Activated CD4-positive, alpha-beta T cell treated with anti-CD3 and anti-CD28 coated beads, Interleukin-2, amount 50 U/mL, for 16 hours (primary cell): Measurements from ENCODE around the gene KCNQ1.

Experiments used
- DNase-seq: peaks from one replicate; pipeline ENCODE4 v3.0.0-alpha.2; 2020

KCNQ1 gene

GRCh38 chr11:2586087-2586792 is 141.4 kb downstream of the KCNQ1 start:
- DNase-seq, result no peak

GRCh38 chr11:2586793-2587131 is 142.0 kb downstream of the KCNQ1 start:
- DNase-seq, result no peak

DNA sequence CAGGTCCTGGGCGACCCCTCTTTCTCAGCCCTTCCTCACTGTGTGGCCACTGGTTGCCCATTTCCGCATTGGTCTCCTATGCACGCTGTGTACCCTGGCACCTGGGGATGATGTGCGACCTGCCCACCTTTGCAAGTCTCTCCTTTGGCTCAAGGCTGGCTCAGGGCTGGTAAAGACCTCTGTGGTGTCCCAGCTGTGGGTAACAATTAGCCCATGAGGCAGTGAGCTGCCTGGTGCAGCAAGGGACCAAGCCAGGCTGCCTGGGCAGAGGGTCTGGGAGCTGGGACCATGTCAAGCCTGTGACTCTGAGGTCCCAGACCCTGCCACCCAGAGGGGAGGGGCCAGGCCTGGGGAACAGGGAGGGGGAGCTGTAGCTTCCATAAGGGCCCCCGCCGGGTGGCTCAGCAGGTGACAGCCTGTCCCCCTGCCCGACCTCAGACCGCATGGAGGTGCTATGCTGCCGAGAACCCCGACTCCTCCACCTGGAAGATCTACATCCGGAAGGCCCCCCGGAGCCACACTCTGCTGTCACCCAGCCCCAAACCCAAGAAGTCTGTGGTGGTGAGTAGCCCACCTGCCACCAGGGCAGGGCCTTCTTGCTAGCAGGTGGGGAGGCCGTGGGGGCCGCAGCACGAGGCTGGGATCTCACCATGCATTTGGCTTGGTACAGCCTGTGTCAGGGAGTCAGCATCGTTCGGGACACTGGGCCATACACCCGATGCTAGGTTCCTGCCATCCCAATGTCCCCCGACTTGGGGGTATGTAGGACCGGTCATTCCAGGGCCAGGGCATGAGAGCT is 142.5 kb downstream of the KCNQ1 start:
- DNase-seq, result no peak

GRCh38 chr11:2587976-2588748 is 143.4 kb downstream of the KCNQ1 start:
- DNase-seq, result no peak

- no peak for DNase-seq
These were observed 144.2 kb downstream of the KCNQ1 start for GRCh38 chr11:2588809-2589537.

DNA sequence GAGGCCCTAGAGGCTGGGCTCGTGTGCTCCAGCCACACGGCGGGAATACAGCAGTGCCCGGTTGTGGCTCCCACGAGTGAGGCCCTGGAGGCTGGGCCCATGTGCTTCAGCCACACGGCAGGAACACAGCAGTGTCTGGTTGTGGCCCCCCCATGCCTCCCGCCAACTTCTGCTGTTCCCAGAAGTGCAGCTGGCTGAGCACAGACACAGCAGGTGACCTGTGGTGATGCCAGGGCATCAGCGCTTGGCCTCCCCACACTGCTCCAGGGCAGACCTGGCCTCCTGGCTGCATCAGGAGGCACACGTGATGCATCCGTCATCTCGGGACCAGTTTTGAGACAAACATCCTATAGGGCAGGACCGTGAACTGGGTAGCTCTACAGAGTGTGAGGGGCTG is 144.7 kb downstream of the KCNQ1 start:
- DNase-seq, result no peak

DNA sequence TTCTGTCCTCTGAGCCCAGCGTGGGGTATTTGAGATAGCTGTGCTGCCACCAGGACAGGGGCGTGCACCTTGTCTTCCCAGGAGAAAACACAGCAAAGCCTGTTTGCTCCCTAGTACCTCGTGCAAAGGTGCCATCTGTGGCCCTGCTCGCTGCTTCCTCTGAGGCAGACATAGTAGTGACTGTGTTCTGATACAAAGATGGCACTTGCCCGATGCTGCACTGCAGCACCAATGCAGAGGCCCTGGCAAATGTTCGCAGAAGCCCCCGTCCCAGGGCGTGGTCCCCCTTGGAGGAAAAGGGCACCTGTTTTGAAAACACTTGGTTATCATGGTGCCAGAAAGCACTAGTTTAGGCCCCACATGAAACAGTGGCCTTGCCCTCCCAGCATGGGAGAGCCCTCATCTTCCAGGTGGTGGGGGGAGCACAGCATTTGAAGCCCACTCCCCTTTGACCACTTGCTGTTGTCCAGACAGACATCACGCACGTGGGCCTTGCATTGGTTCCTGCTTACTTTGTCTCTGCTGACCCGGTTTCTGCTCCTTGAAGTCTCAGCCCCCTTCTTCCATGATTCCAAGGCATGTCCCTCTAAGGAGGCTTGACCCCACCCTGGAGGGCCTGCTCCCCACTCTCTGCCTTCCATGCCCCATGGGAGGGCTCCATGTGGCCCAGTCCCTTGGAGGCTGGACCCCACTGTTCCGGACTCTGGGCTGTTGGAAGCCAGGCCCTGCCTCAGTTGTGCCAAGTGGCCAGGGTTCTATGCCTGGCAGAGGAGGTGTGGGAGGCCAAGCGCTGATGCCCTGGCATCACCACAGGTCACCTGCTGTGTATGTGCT is 145.5 kb downstream of the KCNQ1 start:
- DNase-seq, result no peak

GRCh38 chr11:2590965-2591754 is 146.4 kb downstream of the KCNQ1 start:
- DNase-seq, result no peak

DNA sequence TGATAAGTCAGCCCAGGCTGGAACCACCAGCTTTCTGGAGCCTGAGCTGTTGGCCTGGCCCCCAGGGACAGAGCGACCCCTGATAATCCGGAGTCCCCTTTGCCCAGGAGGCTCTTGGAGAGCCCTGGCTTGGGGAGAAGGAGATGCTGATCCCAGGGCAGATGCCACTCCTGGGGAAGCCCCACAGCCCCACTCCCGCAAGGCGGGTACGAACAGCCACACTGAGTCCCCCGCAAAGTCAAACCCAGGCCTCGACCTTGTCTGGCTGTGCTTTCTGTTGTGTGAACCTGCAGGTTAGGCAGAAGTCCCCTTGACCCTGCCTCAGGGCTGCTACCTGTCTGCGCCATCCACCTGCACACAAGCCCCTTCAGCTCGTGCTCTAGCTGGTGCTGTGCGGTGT is 147.0 kb downstream of the KCNQ1 start:
- no peak for DNase-seq

- DNase-seq, result no peak
These were observed 148.0 kb downstream of the KCNQ1 start for GRCh38 chr11:2592559-2593392.

DNA sequence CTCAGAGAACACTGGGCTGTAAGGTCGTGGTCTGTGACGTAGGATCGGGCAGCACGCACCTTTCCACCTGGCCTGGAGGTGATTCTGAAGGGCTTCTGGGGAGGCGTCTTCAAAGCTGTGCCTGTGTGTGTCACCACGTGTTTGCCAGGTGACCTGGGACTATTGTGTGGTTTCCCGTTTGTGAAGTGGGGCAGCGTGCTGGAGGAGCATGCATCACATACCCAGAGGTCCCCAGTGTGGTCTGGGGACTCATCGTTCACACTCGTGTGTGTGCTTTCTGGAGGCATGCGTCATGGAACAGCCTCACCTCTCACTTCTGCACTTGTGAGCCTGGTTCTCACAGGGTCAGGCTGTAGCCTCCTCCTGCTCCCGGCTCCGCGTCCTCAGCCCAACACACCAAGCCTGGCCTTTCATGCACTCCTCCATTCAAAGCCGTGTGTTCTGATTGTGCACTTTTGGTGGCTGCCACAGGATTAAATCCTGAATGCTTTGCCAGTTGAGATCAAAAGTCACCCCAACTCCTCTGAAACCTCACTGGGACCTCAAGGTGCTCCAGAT is 148.7 kb downstream of the KCNQ1 start:
- no peak for DNase-seq

DNA sequence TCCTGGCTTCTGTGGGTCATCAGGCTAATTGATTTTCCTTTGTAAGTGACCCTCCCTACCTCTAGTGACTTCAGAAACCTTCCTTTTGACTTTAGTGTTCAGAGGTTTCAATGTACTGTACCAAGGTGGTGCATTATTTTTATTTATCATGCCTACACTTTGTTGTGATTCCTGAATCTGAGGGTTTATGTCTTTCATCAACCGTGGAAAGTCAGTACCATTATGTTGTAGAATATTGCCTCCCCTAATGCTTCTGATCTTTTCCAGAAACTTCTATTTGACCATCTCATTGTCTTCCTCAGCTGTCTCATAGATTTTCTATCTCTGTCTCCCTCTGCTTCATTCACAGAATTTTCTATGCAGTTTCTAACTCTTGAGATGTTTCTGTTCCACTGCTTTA is 149.5 kb downstream of the KCNQ1 start:
- DNase-seq, result no peak

DNA sequence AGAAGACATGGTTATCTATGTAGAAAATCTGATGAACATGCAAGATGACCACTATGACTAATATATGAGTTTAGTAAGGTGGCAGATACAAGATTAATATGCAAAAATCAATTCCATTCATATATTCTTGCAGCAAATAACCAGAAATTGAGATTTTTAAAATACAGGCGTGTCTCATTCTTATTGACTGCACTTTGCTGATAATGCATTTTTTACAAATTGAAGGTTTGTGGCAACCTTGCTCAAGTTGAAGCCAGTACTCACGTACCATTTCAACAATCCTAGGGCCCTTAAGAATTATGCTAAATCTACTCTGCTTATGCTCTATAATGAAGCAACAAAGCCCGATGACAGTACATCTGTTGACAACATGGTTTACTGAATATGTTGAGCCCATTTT is 150.4 kb downstream of the KCNQ1 start:
- DNase-seq, result no peak

- no peak for DNase-seq
These were observed 154.9 kb downstream of the KCNQ1 start for GRCh38 chr11:2599561-2600189.

GRCh38 chr11:2609345-2609744 is 164.5 kb downstream of the KCNQ1 start:
- no peak for DNase-seq

DNA sequence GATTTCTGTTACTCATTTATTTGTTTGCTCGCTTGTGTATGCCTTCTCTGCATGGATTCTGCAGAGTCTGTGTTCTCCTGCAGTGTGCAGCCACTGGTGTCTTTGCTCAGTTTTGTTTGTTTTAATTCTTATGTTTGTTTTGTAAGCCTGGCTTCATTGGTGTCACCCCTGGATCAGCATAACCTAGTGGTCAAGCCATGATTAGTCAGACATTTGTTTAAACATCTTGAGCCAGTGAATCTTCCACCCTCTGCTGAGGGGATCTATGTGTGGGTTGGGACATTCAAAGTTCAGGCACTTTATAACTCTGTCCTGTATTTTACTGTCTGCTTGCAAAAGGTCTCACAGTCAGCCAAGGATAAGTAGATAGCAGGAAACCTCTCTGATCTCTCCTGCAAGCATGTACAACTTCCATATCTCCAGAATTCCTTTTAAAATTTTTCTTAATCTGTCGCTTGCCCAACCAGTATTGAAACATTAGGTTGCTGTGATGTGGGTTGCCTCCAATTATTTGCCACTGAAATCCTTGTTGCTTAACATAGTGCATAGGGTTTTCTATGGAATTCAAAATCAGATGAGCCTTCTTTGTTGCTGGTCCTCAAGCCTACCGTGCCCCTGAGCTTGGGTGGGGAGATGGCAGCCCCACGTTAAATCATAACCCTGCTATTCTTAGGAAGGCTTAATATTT is 168.2 kb downstream of the KCNQ1 start:
- no peak for DNase-seq

DNA sequence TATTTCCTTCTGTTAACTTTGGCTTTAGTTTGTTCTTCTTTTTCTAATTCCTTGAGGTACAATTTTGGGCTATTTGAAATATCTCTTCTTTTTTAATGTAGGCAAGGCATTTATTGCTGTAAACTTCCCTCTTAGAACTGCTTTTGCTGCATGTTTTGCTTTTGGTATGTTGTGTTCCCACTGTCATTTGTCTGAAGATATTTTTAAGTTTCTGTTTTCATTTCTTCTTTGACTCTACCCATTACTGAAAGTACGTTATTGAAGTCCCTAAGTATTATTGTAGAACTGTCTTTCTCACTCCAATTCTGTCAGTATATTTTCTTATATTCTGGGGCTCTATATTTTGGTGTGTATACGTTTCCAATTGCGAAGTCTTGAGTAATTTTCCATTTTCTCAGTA is 177.1 kb downstream of the KCNQ1 start:
- DNase-seq, result no peak

- DNase-seq, result no peak
These were observed 180.4 kb downstream of the KCNQ1 start for GRCh38 chr11:2625183-2625582.

- DNase-seq, result no peak
These were observed 185.9 kb downstream of the KCNQ1 start for GRCh38 chr11:2630679-2631078.
